ENCODE data around the gene POU3F1.

The POU3F1 gene

DNA sequence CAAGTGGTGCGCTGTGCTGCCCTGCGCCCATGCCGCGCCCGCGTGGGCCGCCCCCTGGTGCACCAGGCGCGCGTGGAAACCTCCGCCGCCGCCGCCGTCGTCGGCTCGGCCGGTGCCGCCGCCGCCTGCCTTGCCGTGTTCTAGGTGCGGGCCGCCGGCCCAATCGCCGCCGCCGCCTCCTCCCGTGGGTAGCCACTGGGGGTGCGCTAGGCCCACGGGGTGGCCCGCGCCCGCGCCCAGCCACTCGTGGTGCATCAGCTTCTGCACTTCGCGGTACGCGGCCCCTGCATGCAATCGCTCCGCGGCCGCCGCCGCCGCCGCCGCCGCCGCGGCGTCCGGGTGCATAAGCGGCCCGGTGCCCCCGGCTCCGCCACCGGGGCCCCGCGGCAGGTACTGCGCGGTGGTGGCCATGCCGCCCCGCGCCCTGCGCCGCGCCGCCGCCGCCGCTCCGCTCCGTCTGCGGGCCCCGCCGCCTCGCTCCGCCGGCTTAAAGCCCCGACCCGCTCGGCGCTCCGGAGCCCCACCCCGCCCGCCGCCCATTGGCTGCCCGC, at the start of gene POU3F1:
TSS of gene POU3F1 (minus strand) at position 461 of the 551 bp plus-strand sequence. CDS start at position 411, 50 bp downstream.
- DNase-seq (ENCODE audit: low read depth): no peak
- TF ChIP-seq, protein P1, sequence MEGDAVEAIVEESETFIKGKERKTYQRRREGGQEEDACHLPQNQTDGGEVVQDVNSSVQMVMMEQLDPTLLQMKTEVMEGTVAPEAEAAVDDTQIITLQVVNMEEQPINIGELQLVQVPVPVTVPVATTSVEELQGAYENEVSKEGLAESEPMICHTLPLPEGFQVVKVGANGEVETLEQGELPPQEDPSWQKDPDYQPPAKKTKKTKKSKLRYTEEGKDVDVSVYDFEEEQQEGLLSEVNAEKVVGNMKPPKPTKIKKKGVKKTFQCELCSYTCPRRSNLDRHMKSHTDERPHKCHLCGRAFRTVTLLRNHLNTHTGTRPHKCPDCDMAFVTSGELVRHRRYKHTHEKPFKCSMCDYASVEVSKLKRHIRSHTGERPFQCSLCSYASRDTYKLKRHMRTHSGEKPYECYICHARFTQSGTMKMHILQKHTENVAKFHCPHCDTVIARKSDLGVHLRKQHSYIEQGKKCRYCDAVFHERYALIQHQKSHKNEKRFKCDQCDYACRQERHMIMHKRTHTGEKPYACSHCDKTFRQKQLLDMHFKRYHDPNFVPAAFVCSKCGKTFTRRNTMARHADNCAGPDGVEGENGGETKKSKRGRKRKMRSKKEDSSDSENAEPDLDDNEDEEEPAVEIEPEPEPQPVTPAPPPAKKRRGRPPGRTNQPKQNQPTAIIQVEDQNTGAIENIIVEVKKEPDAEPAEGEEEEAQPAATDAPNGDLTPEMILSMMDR (IDR thresholded peaks at IDR 0.05; ENCODE audit: insufficient read depth, low read depth, low read length, missing control alignments): no peak
- H3K4me3 ChIP-seq (ENCODE audit: low read length): peak within 1 kb of the TSS; percentile 75

DNA sequence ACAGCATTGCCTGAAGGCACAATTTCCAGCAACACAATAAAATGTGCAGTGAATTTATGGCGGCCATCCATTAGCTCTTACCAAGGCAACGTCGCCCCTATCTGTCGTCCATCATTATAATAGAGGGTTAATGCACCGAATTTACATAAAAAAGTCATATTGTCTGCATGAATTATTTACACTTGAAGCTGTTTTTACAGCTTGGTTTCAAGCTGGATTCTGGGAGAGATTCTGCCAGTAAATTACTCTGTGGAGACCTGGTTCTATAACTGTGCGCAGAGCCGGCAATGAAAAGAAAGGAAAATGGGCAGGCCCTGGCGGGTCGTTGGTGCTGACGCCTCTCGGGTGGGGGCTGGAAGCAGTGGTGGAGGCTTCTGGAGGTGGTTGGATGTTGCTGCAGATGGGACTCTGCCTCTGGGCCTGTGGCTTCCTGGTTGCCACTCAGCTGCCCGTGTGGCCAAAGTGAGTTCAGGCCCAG, 48.9 kb upstream of the POU3F1 start:
- no peak for DNase-seq (ENCODE audit: low read depth)
- TF ChIP-seq, protein P1 (IDR thresholded peaks at IDR 0.05; ENCODE audit: insufficient read depth, low read depth, low read length, missing control alignments): no peak
- no peak overlapping the region for H3K4me3 ChIP-seq (ENCODE audit: low read length)

DNA sequence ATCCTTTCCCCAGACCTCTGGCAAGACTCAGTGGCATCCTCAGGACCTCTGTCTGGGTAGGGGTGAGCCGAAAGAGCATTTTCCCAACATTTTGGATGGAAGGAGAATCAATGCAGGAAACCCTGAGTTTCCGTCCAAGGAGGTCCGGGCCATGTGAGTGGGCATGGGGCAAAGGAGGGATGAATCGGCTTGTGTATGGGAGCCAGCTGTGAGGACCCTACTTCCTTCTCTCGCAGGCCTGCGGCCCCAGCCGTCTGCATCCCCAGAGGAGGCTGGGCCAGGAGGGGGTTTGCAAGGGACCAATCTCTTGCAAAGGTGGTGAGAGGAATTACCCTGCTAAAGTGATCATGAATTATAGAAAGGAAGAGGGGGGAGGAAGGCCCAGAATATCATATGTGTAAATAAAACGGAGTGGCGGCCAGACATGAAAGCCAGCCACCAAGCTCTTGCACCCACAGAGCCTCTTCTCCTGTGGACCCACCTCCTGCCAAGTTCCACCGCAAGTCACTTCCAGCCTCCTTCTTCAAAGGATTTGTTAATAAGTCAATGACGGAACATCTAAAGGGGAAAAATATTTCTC, 48.2 kb upstream of the POU3F1 start:
- DNase-seq (ENCODE audit: low read depth): no peak
- TF ChIP-seq, protein P1 (IDR thresholded peaks at IDR 0.05; ENCODE audit: insufficient read depth, low read depth, low read length, missing control alignments): no peak
- H3K4me3 ChIP-seq (ENCODE audit: low read length): no peak overlapping the region

DNA sequence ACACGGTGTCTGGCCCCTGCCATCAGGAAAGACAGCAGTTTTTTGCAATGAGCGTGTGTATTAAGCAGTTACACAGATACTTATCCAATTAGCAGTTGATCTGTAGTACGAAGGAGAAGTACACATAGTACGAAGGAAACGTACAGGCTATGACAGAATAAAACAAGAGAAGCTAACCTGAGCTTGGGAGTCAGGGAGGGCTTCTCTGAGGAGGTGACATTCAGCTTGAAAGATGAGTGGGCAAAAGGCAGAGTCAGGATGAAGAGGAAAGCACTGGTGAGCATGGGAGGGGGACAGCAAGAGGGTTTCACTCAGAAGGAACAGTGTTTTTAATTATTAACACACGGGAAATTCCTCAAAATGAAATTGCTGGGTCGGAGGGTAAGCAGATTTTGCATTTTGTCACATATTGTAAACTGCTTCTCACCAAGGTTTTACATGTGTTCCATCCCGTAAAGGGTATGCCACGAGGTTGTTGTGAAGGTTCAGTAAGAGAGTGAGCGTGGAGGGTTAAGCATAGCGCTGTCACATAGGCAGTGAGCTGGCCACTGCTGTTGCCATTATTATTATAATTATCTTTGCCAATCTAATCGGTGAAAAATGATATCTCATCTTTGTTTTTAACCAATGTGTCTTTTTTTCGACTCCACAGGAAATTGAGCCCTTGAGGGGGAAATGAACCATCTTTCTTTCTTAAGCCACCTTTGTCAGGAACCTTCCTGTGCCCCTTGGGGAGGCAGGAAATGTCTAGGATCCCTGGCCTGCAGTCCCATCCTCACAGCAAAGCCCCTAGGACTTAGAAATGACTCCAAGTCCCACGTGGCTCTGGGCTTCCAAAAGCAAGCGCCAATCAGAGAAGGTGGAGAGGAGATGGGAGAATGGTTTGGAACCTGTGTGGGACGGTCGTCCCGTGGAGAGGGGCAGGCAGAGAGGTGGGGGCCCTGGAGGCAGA, 47.3 kb upstream of the POU3F1 start:
- TF ChIP-seq, protein P1 (IDR thresholded peaks at IDR 0.05; ENCODE audit: insufficient read depth, low read depth, low read length, missing control alignments): no peak
- DNase-seq (ENCODE audit: low read depth): no peak
- H3K4me3 ChIP-seq (ENCODE audit: low read length): no peak overlapping the region

DNA sequence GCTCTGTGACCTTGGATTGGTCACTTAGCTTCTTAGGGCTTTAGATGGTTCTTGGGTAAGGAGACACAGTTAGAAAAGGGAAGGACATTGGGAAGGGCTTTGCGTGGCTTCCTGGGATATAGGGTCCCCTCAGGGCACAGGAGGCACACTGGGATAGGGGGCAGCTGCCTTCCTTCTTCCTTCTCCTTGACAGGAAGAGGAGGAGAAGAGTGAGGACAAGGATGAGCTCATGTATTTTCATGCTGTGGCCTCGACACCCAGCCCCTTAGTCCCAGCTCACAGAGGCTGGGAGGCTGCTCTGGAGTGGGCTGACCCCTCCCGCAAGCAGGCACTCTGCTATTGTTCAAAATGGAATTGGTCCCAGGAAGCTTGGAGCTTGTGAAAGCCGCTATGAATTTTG, 45.7 kb upstream of the POU3F1 start:
- no peak for DNase-seq (ENCODE audit: low read depth)
- H3K4me3 ChIP-seq (ENCODE audit: low read length): no peak overlapping the region
- TF ChIP-seq, protein P1 (IDR thresholded peaks at IDR 0.05; ENCODE audit: insufficient read depth, low read depth, low read length, missing control alignments): no peak

DNA sequence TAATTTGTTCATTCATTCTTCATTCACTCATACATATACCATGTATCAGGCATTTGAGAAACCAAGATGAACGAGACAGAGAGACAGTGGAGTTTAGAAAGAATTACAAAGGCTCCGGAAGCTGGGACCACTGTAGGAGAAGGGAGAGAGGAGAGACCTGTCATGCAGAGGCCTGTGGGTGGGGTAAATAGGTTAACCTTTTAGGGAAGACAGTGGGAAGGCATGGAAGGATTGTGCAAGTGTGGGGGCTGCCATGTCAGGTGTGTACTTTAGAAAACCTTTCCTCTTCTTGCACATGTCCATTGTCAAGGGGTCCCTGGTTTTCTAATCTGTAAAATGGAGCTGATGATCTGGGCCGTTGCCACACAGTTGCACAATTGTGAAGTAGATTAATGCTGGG, 44.2 kb upstream of the POU3F1 start:
- H3K4me3 ChIP-seq (ENCODE audit: low read length): no peak overlapping the region
- no peak for DNase-seq (ENCODE audit: low read depth)

More for the DNA sequence above, 44.2 kb upstream of the POU3F1 start:
- TF ChIP-seq, protein P1 (IDR thresholded peaks at IDR 0.05; ENCODE audit: insufficient read depth, low read depth, low read length, missing control alignments): no peak
